ENCODE results near the gene NYAP2.

DNA sequence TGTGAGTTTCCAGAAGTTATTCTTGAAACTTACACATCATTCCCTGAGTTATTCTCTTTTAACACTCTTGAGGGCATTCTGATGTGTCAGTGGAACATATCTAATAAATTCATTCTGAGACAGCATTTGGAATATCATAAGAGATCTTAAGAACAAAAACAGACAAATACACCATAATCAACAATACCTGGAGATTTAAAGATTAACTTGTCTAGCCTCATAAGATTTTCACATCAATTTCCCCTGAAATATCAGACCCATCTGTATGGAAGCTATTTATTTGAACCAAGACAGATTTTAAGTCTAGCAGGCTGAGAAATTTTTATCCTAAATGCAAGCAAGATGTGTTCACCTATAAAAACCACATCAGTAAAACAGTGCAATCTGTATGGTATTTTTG, 181.6 kb downstream of the NYAP2 start:
- TF ChIP-seq, protein P1, sequence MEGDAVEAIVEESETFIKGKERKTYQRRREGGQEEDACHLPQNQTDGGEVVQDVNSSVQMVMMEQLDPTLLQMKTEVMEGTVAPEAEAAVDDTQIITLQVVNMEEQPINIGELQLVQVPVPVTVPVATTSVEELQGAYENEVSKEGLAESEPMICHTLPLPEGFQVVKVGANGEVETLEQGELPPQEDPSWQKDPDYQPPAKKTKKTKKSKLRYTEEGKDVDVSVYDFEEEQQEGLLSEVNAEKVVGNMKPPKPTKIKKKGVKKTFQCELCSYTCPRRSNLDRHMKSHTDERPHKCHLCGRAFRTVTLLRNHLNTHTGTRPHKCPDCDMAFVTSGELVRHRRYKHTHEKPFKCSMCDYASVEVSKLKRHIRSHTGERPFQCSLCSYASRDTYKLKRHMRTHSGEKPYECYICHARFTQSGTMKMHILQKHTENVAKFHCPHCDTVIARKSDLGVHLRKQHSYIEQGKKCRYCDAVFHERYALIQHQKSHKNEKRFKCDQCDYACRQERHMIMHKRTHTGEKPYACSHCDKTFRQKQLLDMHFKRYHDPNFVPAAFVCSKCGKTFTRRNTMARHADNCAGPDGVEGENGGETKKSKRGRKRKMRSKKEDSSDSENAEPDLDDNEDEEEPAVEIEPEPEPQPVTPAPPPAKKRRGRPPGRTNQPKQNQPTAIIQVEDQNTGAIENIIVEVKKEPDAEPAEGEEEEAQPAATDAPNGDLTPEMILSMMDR (IDR thresholded peaks at IDR 0.05), result no peak
- no peak for TF ChIP-seq POLR2A (IDR thresholded peaks at IDR 0.05)

All from Peyer's patch (tissue), 4 donors.